Measurements from ENCODE around the gene SENP3.

DNA sequence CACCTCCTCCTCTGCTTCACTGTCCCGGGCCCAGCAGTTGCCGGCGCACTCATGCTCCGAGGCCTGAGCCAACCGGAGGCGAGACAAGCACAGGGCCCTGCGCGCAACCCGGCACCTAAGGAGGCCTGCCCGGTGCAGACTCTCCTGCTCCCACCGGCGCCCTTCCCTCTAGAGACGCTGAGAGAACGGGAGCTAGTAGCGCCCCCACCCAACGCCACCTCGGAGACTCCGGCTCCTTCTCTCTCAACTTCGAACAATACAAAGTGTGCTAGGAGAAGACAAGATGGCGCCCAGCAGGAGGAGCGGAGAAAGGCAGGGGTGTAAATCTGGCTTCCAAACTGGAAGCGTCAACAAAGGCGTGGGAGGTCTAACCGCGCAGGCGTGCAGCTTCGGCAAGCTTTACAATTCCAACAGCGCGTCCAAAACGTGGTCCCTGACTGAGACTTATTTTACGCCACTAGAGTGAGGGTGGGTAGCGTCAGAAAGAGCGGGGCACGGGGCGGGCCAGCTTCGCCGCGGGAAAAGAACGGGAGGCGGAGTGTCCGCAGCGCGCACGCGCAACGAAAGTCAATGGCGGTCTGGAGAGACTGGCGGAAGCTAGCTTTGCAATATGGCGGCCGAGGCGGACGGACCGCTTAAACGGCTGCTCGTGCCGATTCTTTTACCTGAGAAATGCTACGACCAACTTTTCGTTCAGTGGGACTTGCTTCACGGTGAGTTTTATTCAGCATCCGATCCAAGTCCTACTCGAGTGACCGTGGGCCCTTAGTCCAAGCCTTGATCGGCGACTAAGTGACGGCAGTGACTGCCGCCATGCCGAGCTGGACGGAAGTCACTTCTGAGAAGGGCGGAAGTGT, 21.8 kb downstream of the SENP3 start, which contains the start of gene MPDU1:
- TF ChIP-seq, protein P1, sequence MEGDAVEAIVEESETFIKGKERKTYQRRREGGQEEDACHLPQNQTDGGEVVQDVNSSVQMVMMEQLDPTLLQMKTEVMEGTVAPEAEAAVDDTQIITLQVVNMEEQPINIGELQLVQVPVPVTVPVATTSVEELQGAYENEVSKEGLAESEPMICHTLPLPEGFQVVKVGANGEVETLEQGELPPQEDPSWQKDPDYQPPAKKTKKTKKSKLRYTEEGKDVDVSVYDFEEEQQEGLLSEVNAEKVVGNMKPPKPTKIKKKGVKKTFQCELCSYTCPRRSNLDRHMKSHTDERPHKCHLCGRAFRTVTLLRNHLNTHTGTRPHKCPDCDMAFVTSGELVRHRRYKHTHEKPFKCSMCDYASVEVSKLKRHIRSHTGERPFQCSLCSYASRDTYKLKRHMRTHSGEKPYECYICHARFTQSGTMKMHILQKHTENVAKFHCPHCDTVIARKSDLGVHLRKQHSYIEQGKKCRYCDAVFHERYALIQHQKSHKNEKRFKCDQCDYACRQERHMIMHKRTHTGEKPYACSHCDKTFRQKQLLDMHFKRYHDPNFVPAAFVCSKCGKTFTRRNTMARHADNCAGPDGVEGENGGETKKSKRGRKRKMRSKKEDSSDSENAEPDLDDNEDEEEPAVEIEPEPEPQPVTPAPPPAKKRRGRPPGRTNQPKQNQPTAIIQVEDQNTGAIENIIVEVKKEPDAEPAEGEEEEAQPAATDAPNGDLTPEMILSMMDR (optimal IDR thresholded peaks at IDR 0.05 in 1 of 3, IDR thresholded peaks at IDR 0.05 in 1 of 3, conservative IDR thresholded peaks at IDR 0.05 in 1 of 3; ENCODE audit: extremely low read depth in 1 of 3, insufficient read depth in 2 of 3, low read length in 3 of 3) = no peak
- no peak for TF ChIP-seq EZH2 (IDR thresholded peaks at IDR 0.05; ENCODE audit: low read length)
